ENCODE measurements around the gene CEP89.

CEP89 gene

DNA sequence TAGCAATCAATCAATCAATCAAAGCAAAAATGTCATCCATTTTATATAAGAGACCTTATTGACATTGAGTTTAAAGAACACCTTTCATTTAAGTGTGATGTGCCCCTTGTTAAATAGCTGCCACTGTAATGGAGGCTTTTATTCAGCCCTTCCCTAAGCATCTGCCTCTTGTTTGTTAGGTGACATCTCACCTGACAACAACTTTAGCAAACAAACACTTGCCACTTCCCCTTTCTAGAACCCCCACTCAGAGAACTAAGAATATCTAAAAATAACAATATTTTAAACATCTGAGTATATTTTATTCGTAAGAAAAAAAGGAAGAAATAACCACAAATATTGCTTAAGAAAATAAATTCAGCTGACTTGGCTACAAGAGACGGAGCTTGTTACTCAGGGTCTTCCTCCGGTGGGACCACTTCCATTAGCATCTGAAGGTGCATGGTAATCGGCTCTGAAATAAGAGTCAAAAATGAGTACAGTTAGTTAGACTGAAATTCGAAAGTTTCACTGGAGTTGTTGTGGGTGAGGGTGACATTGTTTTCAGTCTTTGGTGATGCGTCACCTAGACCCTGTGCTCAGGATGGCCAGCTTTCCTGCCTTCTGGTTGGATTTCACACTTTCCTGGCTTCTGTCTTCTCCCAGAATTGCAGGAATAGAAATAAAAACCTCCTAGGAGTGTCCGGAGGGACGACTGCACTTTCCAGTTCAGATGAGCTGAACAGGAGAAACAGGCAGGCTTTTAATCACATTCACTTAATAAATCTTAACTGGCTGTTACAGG, 141.3 kb downstream of the CEP89 start:
- no peak for TF ChIP-seq CTCF (IDR thresholded peaks at IDR 0.05; ENCODE audit: extremely low read depth, insufficient read depth, missing control alignments)
- in situ Hi-C loops (cut with MboI; ENCODE audit: low pct_unique_long_range_greater_than_20kb, low sequenced_read_pairs, unreplicated experiment), result no loop called here
- no peak for DNase-seq (ENCODE audit: low spot score)

DNA sequence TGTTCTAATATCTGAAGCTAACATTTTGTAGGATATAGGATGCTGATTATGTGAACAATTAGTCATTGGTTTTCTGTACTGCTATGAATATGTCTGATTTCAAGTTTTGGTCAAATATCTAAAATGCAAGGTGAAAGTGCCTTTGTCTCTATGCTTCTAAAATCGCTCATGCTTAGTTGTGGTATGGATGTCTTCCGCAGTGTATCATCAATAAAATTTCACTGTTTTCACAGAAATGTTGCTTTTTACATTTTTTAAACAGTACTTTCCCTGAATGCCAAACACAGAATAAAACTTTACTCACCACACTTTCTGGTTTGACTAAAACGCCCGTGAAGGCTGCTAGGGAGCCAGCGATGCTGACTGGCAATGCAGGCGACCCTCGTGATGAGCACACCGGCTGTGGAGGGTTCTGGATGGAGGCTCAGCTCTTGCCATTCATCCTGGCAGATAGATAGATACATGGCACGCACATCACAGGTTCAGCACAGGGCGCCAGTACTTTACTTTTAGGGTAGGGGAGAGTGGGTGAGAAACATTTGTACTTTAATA, 142.3 kb downstream of the CEP89 start:
- no peak for TF ChIP-seq CTCF (IDR thresholded peaks at IDR 0.05; ENCODE audit: extremely low read depth, insufficient read depth, missing control alignments)

GRCh38 chr19:32828643-32829344, 143.0 kb downstream of the CEP89 start:
- no peak for DNase-seq (ENCODE audit: low spot score)
- in situ Hi-C loops (cut with MboI; ENCODE audit: low pct_unique_long_range_greater_than_20kb, low sequenced_read_pairs, unreplicated experiment), result no loop called here
- no peak for TF ChIP-seq CTCF (IDR thresholded peaks at IDR 0.05; ENCODE audit: extremely low read depth, insufficient read depth, missing control alignments)

More for the DNA sequence above, 142.3 kb downstream of the CEP89 start:
- DNase-seq (ENCODE audit: low spot score), result no peak
- in situ Hi-C loops (cut with MboI; ENCODE audit: low pct_unique_long_range_greater_than_20kb, low sequenced_read_pairs, unreplicated experiment), result no loop called here

DNA sequence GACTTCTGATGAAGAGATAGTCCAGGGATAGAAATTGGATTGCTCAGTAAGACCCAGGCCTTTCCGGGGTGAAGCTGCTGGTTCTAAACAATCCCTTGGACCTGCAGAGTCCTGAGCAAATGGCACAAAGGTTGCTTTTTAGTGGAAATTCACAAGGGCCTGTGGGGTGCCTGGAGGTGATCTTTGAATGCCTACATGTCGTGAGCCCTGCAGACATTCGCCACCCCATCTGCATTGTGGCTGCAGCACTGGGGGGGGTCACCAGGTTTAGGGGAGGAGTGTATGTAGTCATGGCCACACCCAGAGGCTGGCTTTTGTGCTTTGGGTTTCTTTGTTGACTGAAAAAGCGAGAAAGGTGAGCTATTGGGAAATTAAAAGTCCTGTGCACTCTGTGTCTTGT, 143.6 kb downstream of the CEP89 start:
- in situ Hi-C loops (cut with MboI; ENCODE audit: low pct_unique_long_range_greater_than_20kb, low sequenced_read_pairs, unreplicated experiment), result no loop called here

More for the DNA sequence above, 143.6 kb downstream of the CEP89 start:
- no peak for DNase-seq (ENCODE audit: low spot score)
- no peak for TF ChIP-seq CTCF (IDR thresholded peaks at IDR 0.05; ENCODE audit: extremely low read depth, insufficient read depth, missing control alignments)
